HepG2 (cell line): ENCODE results near the gene PRKCD.
A peak's percentile ranks its signal among the peaks of the same experiment; 100 is the strongest.

ENCODE experiments used
- ATAD3A ChIP-seq: sonication (generic); formaldehyde crosslinking; IDR thresholded peaks from 2 replicates; pipeline ENCODE4 v1.4.0; 2020; ENCODE audit warnings: missing genetic modification reagents
- CHD4 ChIP-seq: fragments of 200-600 bp; sonication (generic); IDR thresholded peaks from 2 replicates; pipeline ENCODE4 v1.7.0; 2017; ENCODE audit warnings: mild to moderate bottlenecking, low read length, borderline replicate concordance
- EZH2 ChIP-seq: conservative IDR thresholded peaks from 2 replicates; pipeline ENCODE4 v1.6.1; 2012; ENCODE audit warnings: mild to moderate bottlenecking, low read depth, low read length, moderate library complexity
- ZNF646 ChIP-seq: sonication (generic); formaldehyde crosslinking; IDR thresholded peaks from 2 replicates; pipeline ENCODE4 v1.9.0; 2021; ENCODE audit warnings: mild to moderate bottlenecking, missing genetic modification reagents
- ZNF709 ChIP-seq: sonication (generic); formaldehyde crosslinking; IDR thresholded peaks from 2 replicates; pipeline ENCODE4 v1.5.0; 2020; ENCODE audit warnings: mild to moderate bottlenecking, missing genetic modification reagents

DNA sequence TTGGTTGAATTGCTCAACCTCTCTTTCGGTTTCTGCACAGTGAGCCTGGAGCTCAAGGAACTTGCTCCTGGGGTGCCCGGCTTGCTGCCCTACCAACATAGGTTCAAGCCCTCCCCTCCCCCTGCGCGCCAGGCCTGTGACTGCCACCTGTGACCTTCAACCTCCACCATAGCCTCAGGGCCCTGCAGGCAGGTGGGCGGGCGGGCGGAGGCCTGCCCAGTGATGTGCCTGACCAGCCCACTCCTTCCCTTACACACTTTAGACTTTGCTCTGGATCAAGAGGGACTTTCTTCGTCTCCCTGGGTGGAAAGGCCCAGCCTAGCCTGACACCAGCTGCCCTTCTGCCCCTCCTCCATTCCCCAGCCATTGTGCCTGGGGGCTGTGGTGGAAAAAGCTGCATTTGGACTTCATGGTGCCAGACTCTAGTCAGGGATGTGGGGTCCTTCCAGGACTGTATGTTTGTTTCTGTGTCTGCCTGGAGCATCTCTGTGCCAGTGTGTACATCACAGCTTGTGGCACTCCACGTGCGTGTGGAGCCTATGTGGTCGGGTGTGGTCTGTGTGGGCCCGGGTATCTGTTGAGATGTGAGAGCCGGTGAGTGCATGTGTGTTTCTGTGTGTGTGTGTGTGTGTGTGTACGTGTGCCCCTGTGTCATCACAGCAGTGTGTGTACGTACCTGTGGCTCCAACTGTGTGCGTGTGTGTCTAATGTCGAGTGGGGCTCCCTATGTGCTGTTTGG lies 9.5 kb downstream of the PRKCD start:
- TF ChIP-seq CHD4 (no peak), EZH2 (no peak), ZNF646 (CRISPR knock-in tag) (peak; percentile 87), ZNF709 (CRISPR knock-in tag) (no peak), ATAD3A (CRISPR knock-in tag) (no peak)
